ENCODE data around the gene RNF144B.

The RNF144B gene

GRCh38 chr6:18500921-18501662 is 113.9 kb downstream of the RNF144B start:
- no peak for DNase-seq (ENCODE audit: low spot score)
- in situ Hi-C loops (cut with MboI; ENCODE audit: low sequenced_read_pairs, unreplicated experiment) = loop anchor here (10.0 kb wide), 1 partner anchor 176 kb away; no protein-coding TSS in a partner anchor
- TF ChIP-seq CTCF (IDR thresholded peaks at IDR 0.05; ENCODE audit: borderline replicate concordance, control extremely low read depth, extremely low read depth, insufficient read depth, missing control alignments) = no peak

GRCh38 chr6:18501663-18502013 is 114.5 kb downstream of the RNF144B start:
- peak; percentile 30 for DNase-seq (ENCODE audit: low spot score)
- in situ Hi-C loops (cut with MboI; ENCODE audit: low sequenced_read_pairs, unreplicated experiment) = loop anchor here (10.0 kb wide), 1 partner anchor 177 kb away; no protein-coding TSS in a partner anchor
- TF ChIP-seq CTCF (IDR thresholded peaks at IDR 0.05; ENCODE audit: borderline replicate concordance, control extremely low read depth, extremely low read depth, insufficient read depth, missing control alignments) = no peak

GRCh38 chr6:18503206-18503592 is 116.0 kb downstream of the RNF144B start:
- in situ Hi-C loops (cut with MboI; ENCODE audit: low sequenced_read_pairs, unreplicated experiment) = loop anchor here (10.0 kb wide), 1 partner anchor 178 kb away; no protein-coding TSS in a partner anchor
- no peak for TF ChIP-seq CTCF (IDR thresholded peaks at IDR 0.05; ENCODE audit: borderline replicate concordance, control extremely low read depth, extremely low read depth, insufficient read depth, missing control alignments)
- DNase-seq (ENCODE audit: low spot score) = no peak

GRCh38 chr6:18503593-18504231 is 116.6 kb downstream of the RNF144B start:
- peak; percentile 80 for TF ChIP-seq CTCF (IDR thresholded peaks at IDR 0.05; ENCODE audit: borderline replicate concordance, control extremely low read depth, extremely low read depth, insufficient read depth, missing control alignments)
- in situ Hi-C loops (cut with MboI; ENCODE audit: low sequenced_read_pairs, unreplicated experiment) = loop anchor here (10.0 kb wide), 1 partner anchor 179 kb away; no protein-coding TSS in a partner anchor
- DNase-seq (ENCODE audit: low spot score) = peak; percentile 53

GRCh38 chr6:18504232-18504596 is 117.1 kb downstream of the RNF144B start:
- no peak for DNase-seq (ENCODE audit: low spot score)
- in situ Hi-C loops (cut with MboI; ENCODE audit: low sequenced_read_pairs, unreplicated experiment) = loop anchor here (10.0 kb wide), 1 partner anchor 179 kb away; no protein-coding TSS in a partner anchor
- no peak for TF ChIP-seq CTCF (IDR thresholded peaks at IDR 0.05; ENCODE audit: borderline replicate concordance, control extremely low read depth, extremely low read depth, insufficient read depth, missing control alignments)

- DNase-seq (ENCODE audit: low spot score) = no peak
- TF ChIP-seq CTCF (IDR thresholded peaks at IDR 0.05; ENCODE audit: borderline replicate concordance, control extremely low read depth, extremely low read depth, insufficient read depth, missing control alignments) = no peak
- in situ Hi-C loops (cut with MboI; ENCODE audit: low sequenced_read_pairs, unreplicated experiment) = loop anchor here (10.0 kb wide), 1 partner anchor 182 kb away; no protein-coding TSS in a partner anchor
Observed at GRCh38 chr6:18506382-18507017, 119.3 kb downstream of the RNF144B start.
